BLaER1 (cell line): Measurements from ENCODE around the gene MLLT1.

Source experiments
- H3K27ac ChIP-seq: shearing (Covaris generic); formaldehyde crosslinking; 2 replicates; pipeline ENCODE4 v1.8.1; 2022
- H3K27me3 ChIP-seq: shearing (Covaris generic); formaldehyde crosslinking; 2 replicates; pipeline ENCODE4 v1.8.1; 2022
- H3K36me3 ChIP-seq: shearing (Covaris generic); formaldehyde crosslinking; 2 replicates; pipeline ENCODE4 v1.8.1; 2022
- H3K4me1 ChIP-seq: shearing (Covaris generic); formaldehyde crosslinking; 2 replicates; pipeline ENCODE4 v1.8.1; 2022
- H3K4me2 ChIP-seq: shearing (Covaris generic); formaldehyde crosslinking; 2 replicates; pipeline ENCODE4 v1.8.1; 2022
- H3K4me3 ChIP-seq: shearing (Covaris generic); formaldehyde crosslinking; 2 replicates; pipeline ENCODE4 v1.8.1; 2022
- H3K9ac ChIP-seq: shearing (Covaris generic); formaldehyde crosslinking; 2 replicates; pipeline ENCODE4 v1.8.1; 2022
- H3K9me3 ChIP-seq: shearing (Covaris generic); formaldehyde crosslinking; 2 replicates; pipeline ENCODE4 v1.8.1; 2022
- H4K20me1 ChIP-seq: shearing (Covaris generic); formaldehyde crosslinking; 2 replicates; pipeline ENCODE4 v1.8.1; 2022
- Cebpa-rat ChIP-seq: shearing (Covaris generic); IDR thresholded peaks from 2 replicates; pipeline ENCODE4 v1.8.1; 2022

The MLLT1 gene

DNA sequence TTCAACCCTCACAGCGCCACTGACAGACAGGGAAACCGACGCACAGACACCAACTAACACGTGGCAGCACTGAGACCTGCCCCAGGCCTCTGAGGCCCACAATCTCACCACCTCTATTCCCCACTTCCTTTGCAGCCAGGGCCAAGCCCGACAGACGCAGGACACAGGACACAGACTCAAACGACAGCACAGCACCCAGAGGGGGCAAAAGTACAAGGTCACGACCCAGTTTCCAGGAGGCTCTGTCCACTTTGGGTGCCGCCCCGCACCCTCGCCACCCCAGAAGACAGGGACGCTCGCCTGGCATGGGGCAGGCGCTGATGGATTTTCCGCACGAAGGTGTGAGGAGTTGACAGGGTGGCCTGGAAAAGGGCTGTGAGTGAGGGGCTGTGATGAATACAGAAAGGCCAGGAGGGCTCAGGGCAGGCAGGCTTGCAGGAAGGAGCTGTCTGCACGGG lies 48.8 kb downstream of the MLLT1 start:
- no peaks in the 10 kb centered on the region; the same call in 1 of the 2 replicates for H3K27me3 ChIP-seq
- H3K9me3 ChIP-seq = no peaks in the 10 kb centered on the region
- no peak for TF ChIP-seq Cebpa-rat
- no peak overlapping the region for H3K27ac ChIP-seq
- peak overlapping the region; percentile 94 for H3K4me2 ChIP-seq
- no peak overlapping the region for H3K9ac ChIP-seq
- peaks cover 100% of the 10 kb centered on the region for H3K4me1 ChIP-seq
- H3K36me3 ChIP-seq = peaks cover 29% of the 10 kb centered on the region
- peaks cover 100% of the 10 kb centered on the region for H4K20me1 ChIP-seq
- no peak overlapping the region for H3K4me3 ChIP-seq

DNA sequence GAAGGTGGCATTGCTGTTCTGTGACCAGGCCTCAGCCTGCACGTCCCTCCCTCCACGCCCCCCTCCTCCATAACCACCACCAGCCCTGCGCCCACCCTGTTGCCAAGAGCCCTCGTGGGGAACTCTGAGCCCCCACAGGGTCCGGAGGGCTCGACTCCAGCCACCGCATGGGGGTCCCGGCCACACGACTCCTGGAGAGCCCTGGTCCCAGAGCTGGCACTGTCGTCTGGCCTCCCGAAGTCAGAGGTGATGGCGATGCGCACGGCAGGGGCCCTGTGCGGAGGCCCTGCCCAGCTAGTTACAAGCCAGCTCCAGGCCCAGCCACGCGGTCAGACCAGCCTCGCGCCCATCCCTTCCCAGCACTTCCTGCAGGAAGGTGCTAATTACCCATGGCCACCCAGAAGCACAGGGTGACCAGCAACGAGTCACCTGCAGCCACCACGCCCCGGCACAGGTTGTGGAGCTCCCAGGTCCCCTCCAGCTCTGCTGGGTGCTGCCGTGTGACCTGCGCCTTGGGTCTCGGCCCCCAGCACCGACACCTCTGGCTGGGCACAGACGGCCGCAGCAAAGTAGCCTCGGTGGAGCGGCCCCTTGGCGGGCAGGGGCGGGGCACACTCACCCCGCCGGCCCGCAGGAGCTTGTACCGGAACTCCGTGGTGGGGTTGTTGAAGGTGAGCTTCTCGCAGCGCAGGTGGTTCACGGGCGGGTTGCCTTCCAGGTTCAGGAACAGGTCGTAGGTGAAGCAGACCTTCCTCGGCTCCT lies 49.6 kb downstream of the MLLT1 start:
- peaks cover 38% of the 10 kb centered on the region for H3K36me3 ChIP-seq

DNA sequence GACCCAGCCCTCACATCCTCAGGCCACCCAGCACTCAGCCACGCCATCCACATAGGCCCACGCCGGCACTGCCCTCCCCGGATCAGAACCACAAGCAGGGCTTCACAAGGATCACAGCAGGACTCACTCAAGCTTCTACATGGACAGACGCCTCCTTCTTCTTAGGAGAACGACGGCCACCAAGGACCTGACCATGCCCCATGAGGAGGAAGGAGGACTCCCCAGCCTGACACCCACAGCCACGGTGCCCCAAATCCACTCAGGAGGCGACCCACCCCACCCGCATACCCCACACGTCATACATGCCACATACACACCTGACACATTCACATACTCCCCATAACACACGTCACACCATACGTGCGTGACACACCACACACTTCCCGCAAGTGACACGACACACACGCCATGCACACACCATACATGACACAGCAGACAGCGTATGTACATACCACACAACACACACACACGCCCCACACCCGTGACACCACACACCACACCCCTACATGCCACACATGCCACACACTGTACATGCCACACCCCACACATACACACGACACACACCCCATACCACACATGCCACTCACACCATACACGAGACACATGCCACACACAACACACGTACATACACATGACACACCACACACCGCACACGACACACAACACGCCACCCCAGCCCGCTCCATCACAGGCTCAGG lies 50.4 kb downstream of the MLLT1 start:
- no peaks in the 10 kb centered on the region; the same call in 1 of the 2 replicates for H3K27me3 ChIP-seq
- peak overlapping the region; percentile 66 for H3K9ac ChIP-seq
- peaks cover 44% of the 10 kb centered on the region for H3K36me3 ChIP-seq
- TF ChIP-seq Cebpa-rat = no peak
- peak overlapping the region; percentile 54 for H3K4me3 ChIP-seq
- H3K27ac ChIP-seq = peak overlapping the region; percentile 82
- peak overlapping the region; percentile 94 for H3K4me2 ChIP-seq
- no peaks in the 10 kb centered on the region for H3K9me3 ChIP-seq
- H3K4me1 ChIP-seq = peaks cover 100% of the 10 kb centered on the region
- H4K20me1 ChIP-seq = peaks cover 100% of the 10 kb centered on the region

More for the DNA sequence above, 49.6 kb downstream of the MLLT1 start:
- Histone ChIP-seq H3K27ac (peak overlapping the region; percentile 32; the same call in 1 of the 2 replicates), H3K9ac (no peak overlapping the region), H3K9me3 (no peaks in the 10 kb centered on the region), H3K27me3 (no peaks in the 10 kb centered on the region; the same call in 1 of the 2 replicates), H3K4me2 (peak overlapping the region; percentile 94), H4K20me1 (peaks cover 100% of the 10 kb centered on the region), H3K4me3 (no peak overlapping the region), H3K4me1 (peaks cover 100% of the 10 kb centered on the region)
- no peak for TF ChIP-seq Cebpa-rat

DNA sequence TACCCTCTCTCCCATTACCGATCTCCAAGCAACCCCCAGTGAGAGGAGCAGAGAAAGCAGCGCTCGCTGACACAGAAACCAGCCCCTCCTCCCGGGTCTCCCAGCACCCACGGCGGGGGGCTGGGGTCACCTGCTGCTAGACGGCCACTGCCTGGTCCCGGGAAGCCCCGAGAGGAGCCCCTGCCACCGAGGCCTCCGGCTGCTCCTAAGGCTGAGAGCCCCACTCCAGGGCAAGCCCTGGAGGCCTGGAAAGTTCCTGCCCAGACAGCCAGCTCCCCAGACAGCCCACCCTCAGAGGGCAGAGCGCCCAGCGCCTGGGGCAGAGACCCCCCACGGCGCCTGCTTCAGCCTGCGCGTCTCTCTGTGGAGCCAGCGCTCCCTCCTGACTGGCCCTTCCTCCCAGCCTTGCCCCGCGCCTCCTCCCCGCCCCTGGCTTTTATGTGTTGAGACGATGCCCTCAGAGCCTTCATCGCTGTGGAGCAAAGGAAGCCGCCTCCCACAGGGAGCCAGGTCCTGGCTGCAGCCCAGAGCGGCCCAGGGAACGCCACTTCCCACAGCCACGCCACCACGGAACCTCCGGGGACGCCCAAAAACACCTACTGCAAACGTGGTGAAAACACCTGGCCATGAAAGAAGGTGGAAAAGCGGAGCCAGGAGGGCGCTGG lies 51.1 kb downstream of the MLLT1 start:
- Histone ChIP-seq H3K4me2 (peak overlapping the region; percentile 94), H4K20me1 (peaks cover 100% of the 10 kb centered on the region), H3K27ac (peak overlapping the region; percentile 82), H3K9me3 (no peaks in the 10 kb centered on the region), H3K4me1 (peaks cover 100% of the 10 kb centered on the region), H3K36me3 (peaks cover 50% of the 10 kb centered on the region), H3K9ac (peak overlapping the region; percentile 66), H3K4me3 (peak overlapping the region; percentile 54), H3K27me3 (no peaks in the 10 kb centered on the region; the same call in 1 of the 2 replicates)
- no peak for TF ChIP-seq Cebpa-rat

DNA sequence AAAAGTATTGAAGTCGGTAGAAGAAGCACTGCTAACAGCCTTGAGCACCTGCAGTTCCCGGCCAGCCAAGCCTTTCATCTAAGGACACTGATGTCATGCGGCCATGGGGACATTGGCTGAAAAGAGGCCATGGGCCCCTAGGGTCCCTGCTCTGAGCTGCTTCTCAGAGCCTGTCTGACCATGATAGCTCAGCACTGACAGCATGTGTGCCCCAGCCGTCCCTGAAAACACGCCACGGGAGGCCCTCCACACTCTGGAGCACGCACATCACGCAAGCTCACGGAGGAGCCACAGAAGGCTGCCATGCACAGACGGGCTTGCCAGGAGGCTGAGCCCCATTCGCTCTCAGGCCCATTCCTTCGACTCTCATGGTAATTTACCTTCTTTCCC lies 51.8 kb downstream of the MLLT1 start:
- Histone ChIP-seq H3K27ac (peak overlapping the region; percentile 82), H3K4me1 (peaks cover 100% of the 10 kb centered on the region), H3K27me3 (no peaks in the 10 kb centered on the region; the same call in 1 of the 2 replicates), H3K4me2 (peak overlapping the region; percentile 94), H3K9me3 (no peaks in the 10 kb centered on the region), H3K36me3 (peaks cover 58% of the 10 kb centered on the region), H3K4me3 (peak overlapping the region; percentile 54), H3K9ac (peak overlapping the region; percentile 66), H4K20me1 (peaks cover 100% of the 10 kb centered on the region)
- TF ChIP-seq Cebpa-rat = no peak

DNA sequence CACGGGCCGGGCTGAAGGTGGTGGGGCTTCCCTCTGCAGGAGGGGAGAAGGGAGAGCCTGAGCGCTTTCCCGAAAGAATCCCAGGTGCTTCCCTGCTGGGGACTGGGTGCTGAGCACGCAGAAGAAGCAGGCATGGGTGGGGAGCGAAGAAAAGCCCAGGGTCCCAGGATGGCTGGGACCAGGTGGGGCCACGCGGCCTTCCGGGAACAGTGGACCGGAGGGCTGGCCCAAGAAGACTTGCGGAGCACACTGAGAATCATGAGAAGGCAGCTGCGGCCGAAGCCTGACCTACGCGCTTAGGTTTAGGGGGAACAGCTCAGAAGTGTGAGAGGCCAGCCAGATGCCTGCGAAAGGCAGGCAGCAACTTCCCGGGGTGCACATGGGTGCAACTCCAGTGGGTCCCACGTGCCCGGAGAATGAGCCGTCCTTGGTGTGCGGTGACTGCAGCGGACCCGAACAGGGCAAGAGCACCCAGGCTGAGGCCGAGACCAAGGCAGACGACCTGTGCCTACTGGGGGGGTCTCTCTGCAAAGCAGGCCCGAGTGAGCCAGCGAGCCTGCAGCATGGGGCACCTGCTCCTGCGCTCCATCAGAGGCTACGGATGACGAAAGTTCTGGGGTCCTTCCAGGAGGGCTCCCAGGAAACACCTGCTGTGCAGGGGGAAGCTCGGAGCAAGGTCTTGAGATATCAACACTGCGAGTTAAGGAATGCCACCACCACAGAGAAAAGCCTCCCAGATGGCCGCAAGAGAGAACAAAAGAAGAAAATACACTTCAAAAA lies 52.4 kb downstream of the MLLT1 start:
- Histone ChIP-seq H3K27ac (peak overlapping the region; percentile 82), H3K4me2 (peak overlapping the region; percentile 94), H3K9ac (peak overlapping the region; percentile 66), H3K9me3 (no peaks in the 10 kb centered on the region), H4K20me1 (peaks cover 100% of the 10 kb centered on the region), H3K4me1 (peaks cover 100% of the 10 kb centered on the region), H3K27me3 (no peaks in the 10 kb centered on the region; the same call in 1 of the 2 replicates), H3K4me3 (peak overlapping the region; percentile 54; the same call in 1 of the 2 replicates), H3K36me3 (peaks cover 62% of the 10 kb centered on the region)
- TF ChIP-seq Cebpa-rat = no peak

DNA sequence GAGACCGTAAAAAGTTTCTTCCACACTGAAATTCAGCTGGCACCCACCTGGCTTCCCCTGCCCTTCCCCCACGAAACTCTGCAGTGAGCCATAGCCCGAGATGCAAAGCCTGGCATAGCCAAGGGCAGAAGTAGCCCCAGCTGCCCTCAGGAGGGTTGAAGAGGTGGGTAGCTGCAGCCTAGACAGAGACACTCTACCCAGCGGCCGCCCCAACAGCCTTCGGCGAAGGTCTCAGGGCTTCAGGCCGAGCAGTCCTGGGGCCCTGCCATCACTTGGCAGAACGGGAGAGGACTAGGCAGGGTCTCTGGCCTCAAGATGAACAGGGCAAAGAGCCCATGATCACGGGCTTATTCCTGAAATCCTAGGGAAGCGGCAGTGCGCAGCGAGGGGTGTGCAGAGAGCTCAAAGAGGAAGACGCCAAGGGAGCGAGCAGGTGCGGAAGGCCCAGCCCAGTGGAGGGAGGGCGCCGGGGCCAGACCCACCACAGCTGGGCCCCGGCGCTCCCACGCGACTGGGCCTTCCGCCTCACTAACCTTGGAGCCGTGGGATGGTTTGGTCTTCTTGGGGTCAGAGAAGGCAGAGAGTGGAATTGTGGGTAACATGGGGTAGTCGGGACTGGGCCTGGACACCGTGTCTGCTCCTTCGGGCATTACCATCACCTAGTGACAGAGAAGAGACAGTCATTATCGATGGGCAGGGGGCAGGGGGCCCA lies 53.2 kb downstream of the MLLT1 start:
- H3K4me2 ChIP-seq = peak overlapping the region; percentile 94
- H3K9me3 ChIP-seq = no peaks in the 10 kb centered on the region
- H4K20me1 ChIP-seq = peaks cover 100% of the 10 kb centered on the region
- TF ChIP-seq Cebpa-rat = no peak
- peak overlapping the region; percentile 82 for H3K27ac ChIP-seq
- peak overlapping the region; percentile 66; the same call in 1 of the 2 replicates for H3K9ac ChIP-seq
- peak overlapping the region; percentile 54; the same call in 1 of the 2 replicates for H3K4me3 ChIP-seq
- H3K27me3 ChIP-seq = no peaks in the 10 kb centered on the region; the same call in 1 of the 2 replicates
- H3K36me3 ChIP-seq = peaks cover 68% of the 10 kb centered on the region
- peaks cover 99% of the 10 kb centered on the region for H3K4me1 ChIP-seq

DNA sequence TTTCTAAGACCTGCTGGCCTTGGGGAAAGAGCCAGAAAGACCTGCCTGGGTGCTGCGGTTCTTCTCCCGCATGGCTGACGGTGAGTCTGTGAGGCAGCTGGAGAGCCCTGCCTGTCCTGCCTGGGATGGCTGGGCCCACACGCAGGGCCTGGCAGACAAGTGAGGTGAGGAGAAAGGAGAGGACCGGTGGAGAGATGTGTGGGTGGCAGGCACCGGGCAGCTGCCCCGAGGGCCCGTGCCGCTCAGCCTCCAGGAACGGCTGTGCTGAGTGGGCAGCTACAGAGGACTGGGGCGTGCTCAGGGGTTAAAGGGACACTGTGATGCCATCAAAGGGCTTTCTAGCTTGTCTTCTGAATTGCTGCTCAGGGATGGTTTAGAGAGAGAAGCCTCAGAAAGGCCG lies 53.8 kb downstream of the MLLT1 start:
- H3K4me2 ChIP-seq = peak overlapping the region; percentile 94
- peak overlapping the region; percentile 55 for H3K9ac ChIP-seq
- H3K27me3 ChIP-seq = no peaks in the 10 kb centered on the region; the same call in 1 of the 2 replicates
- peaks cover 100% of the 10 kb centered on the region for H4K20me1 ChIP-seq
- no peak for TF ChIP-seq Cebpa-rat
- peaks cover 71% of the 10 kb centered on the region for H3K36me3 ChIP-seq
- peaks cover 99% of the 10 kb centered on the region for H3K4me1 ChIP-seq
- peak overlapping the region; percentile 54; the same call in 1 of the 2 replicates for H3K4me3 ChIP-seq
- H3K27ac ChIP-seq = peak overlapping the region; percentile 82
- no peaks in the 10 kb centered on the region for H3K9me3 ChIP-seq
